HepG2 (cell line): ENCODE results near the gene ARPC1A. TPM values are rescaled to one million over a fixed set of nuclear protein-coding genes. Genes with fewer than 3 reads are reported as not detected.
"Not testable (repeated sequence)": the region's sequence is repeated elsewhere in the genome, so short reads cannot be mapped to it uniquely, and the experiment has no call there.

Experiments
- ATAC-seq: fragments of 200-7000 bp; cut with Tn5 transposase; 3 replicates; pipeline ENCODE4 v1.9.1; 2020; ENCODE audit warnings: mild to moderate bottlenecking, moderate library complexity
- BruUV-seq: library from RNA; stranded (reverse); fragments of 400-500 nt; replicated peaks from 2 replicates; lab custom pipeline; 2021; lab: Mats Ljungman, UMichigan
- CTCF ChIA-PET: fragments of 300-600 bp; formaldehyde crosslinking; extraction: SDS; loops from one replicate; lab custom pipeline; 2021; ENCODE audit warnings: low total read pairs, inconsistent platforms, low intra/inter-chr PET ratio; lab: Yijun Ruan, JAX
- POLR2A ChIA-PET: fragments of 350-600 bp; sonication (Branson Sonifier 250); formaldehyde crosslinking; loops from one replicate; lab custom pipeline; 2020; ENCODE audit warnings: antibody characterized with exemption, inconsistent platforms; lab: Yijun Ruan, JAX
- DNase-seq: peaks from one replicate; pipeline ENCODE4 v3.0.0-alpha.2; 2015; ENCODE audit warnings: low spot score
- FAIRE-seq: peaks from 3 replicates; lab custom pipeline; 2011; peaks lifted over from hg19 to GRCh38; lab: Jason Lieb, UNC
- H2AFZ ChIP-seq: one replicate; pipeline ENCODE4 v1.6.1; 2011; ENCODE audit warnings: low read length, inconsistent platforms
- H3K27ac ChIP-seq: fragments of 300-600 bp; 3 replicates; pipeline ENCODE4 v1.8.0; 2011; ENCODE audit warnings: mixed run types, mild to moderate bottlenecking, mixed read lengths, low read length, inconsistent platforms; ENCODE audit not compliant: insufficient read depth; ENCODE audit errors: extremely low read length
- H3K27me3 ChIP-seq, 2 experiments: fragments of 200-600 bp in 1 of 2; 2 replicates in 1 of 2; 3 replicates in 1 of 2; pipeline versions ENCODE4 v1.6.0 to v1.8.0; 2011; ENCODE audit warnings: low read length in 2 of 2, mild to moderate bottlenecking in 2 of 2, moderate library complexity in 2 of 2, inconsistent platforms in 1 of 2; ENCODE audit not compliant: insufficient read depth in 2 of 2, control insufficient read depth in 1 of 2
- H3K36me3 ChIP-seq, 2 experiments: fragments of 200-600 bp in 1 of 2; replicated peaks in 1 of 2; 2 replicates in 1 of 2; 3 replicates in 1 of 2; pipeline versions ENCODE4 v1.5.1 to v1.8.0; 2011; ENCODE audit warnings: low read length in 2 of 2, inconsistent platforms in 1 of 2; ENCODE audit not compliant: insufficient read depth in 2 of 2, control insufficient read depth in 1 of 2
- H3K4me1 ChIP-seq: 2 replicates; pipeline ENCODE4 v1.5.1; 2012; ENCODE audit warnings: low read length, inconsistent platforms; ENCODE audit not compliant: insufficient read depth
- H3K4me2 ChIP-seq: 2 replicates; pipeline ENCODE4 v1.6.0; 2011; ENCODE audit warnings: low read depth, low read length, inconsistent platforms
- H3K4me3 ChIP-seq, 3 experiments: fragments of 200-600 bp in 1 of 3; sonication (generic), shearing (Covaris generic) in 1 of 3; replicated peaks in 1 of 3; 2 replicates each; pipeline ENCODE4 v1.5.1; 2011 to 2016; ENCODE audit warnings: low read length in 3 of 3, inconsistent platforms in 2 of 3, low read depth in 2 of 3, mild to moderate bottlenecking in 2 of 3, control low read depth in 1 of 3, mixed read lengths in 1 of 3; ENCODE audit not compliant: insufficient read depth in 1 of 3
- H3K79me2 ChIP-seq: one replicate; pipeline ENCODE4 v1.6.1; 2011; ENCODE audit warnings: low read length, inconsistent platforms; ENCODE audit not compliant: insufficient read depth
- H3K9ac ChIP-seq: 2 replicates; pipeline ENCODE4 v1.6.0; 2011; ENCODE audit warnings: mild to moderate bottlenecking, low read depth, low read length, inconsistent platforms; ENCODE audit not compliant: insufficient read depth
- H3K9me3 ChIP-seq: 2 replicates; pipeline ENCODE4 v1.5.1; 2012; ENCODE audit warnings: mild to moderate bottlenecking, low read length
- H4K20me1 ChIP-seq: 2 replicates; pipeline ENCODE4 v1.6.0; 2011; ENCODE audit warnings: inconsistent platforms, mild to moderate bottlenecking, low read length, moderate library complexity; ENCODE audit not compliant: insufficient read depth
- ARNT ChIP-seq: fragments of 450-650 bp; IDR thresholded peaks from 2 replicates; pipeline ENCODE4 v1.6.1; 2017
- CBX1 ChIP-seq: IDR thresholded peaks from one replicate; pipeline ENCODE4 v1.6.1; 2016; ENCODE audit warnings: antibody characterized with exemption, low read depth
- HOXD1 ChIP-seq: sonication (generic); formaldehyde crosslinking; IDR thresholded peaks from 2 replicates; pipeline ENCODE4 v1.5.0; 2020; ENCODE audit warnings: missing genetic modification reagents
- KLF12 ChIP-seq: sonication (generic); formaldehyde crosslinking; IDR thresholded peaks from 2 replicates; pipeline ENCODE4 v1.4.0; 2020; ENCODE audit warnings: missing genetic modification reagents, borderline replicate concordance
- MIXL1 ChIP-seq: IDR thresholded peaks from 2 replicates; pipeline ENCODE4 v1.6.1; 2016
- MTF2 ChIP-seq: sonication (generic); formaldehyde crosslinking; IDR thresholded peaks from 2 replicates; pipeline ENCODE4 v1.5.0; 2020; ENCODE audit warnings: missing genetic modification reagents, borderline replicate concordance
- NFATC3 ChIP-seq: sonication (generic); formaldehyde crosslinking; IDR thresholded peaks from 2 replicates; pipeline ENCODE4 v1.5.1; 2020; ENCODE audit warnings: mild to moderate bottlenecking, missing genetic modification reagents
- RELA ChIP-seq: sonication (generic); formaldehyde crosslinking; IDR thresholded peaks from 2 replicates; pipeline ENCODE4 v1.4.0; 2020; ENCODE audit warnings: missing genetic modification reagents
- SIX4 ChIP-seq: sonication (generic); formaldehyde crosslinking; IDR thresholded peaks from 2 replicates; pipeline ENCODE4 v1.4.0; 2020; ENCODE audit warnings: missing genetic modification reagents
- SMAD3 ChIP-seq: sonication (generic); formaldehyde crosslinking; IDR thresholded peaks from 2 replicates; pipeline ENCODE4 v1.4.0; 2020; ENCODE audit warnings: missing genetic modification reagents
- SRF ChIP-seq: IDR thresholded peaks from 2 replicates; pipeline ENCODE4 v1.6.1; 2011; ENCODE audit warnings: mild to moderate bottlenecking, low read depth, low read length, moderate library complexity
- ZBTB38 ChIP-seq: sonication (generic); formaldehyde crosslinking; IDR thresholded peaks from 2 replicates; pipeline ENCODE4 v1.5.1; 2020; ENCODE audit warnings: mild to moderate bottlenecking, missing genetic modification reagents
- ZNF75D ChIP-seq: sonication (generic); formaldehyde crosslinking; IDR thresholded peaks from 2 replicates; pipeline ENCODE4 v1.8.1; 2023; ENCODE audit warnings: missing genetic modification reagents, mild to moderate bottlenecking, borderline replicate concordance
- ZNF883 ChIP-seq: sonication (generic); formaldehyde crosslinking; IDR thresholded peaks from 2 replicates; pipeline ENCODE4 v1.5.1; 2020; ENCODE audit warnings: mild to moderate bottlenecking, missing genetic modification reagents; ENCODE audit errors: not compliant biosample characterization
- WGBS: methylation state at CpG from one replicate; pipeline ENCODE4 v1.1.6; 2017; ENCODE audit warnings: low lambda C conversion rate; 5-methylcytosine and 5-hydroxymethylcytosine counted together
- in situ Hi-C: cut with HindIII; loops from 2 replicates; pipeline ENCODE4 v1.10.0; 2017; ENCODE audit warnings: low pct_unique_long_range_greater_than_20kb; ENCODE audit not compliant: extremely low pct_ligation_motif_present
- intact Hi-C: fragments of 100-400 bp; cut with micrococcal nuclease; formaldehyde crosslinking; loops from one replicate; pipeline ENCODE4 v1.10.0; 2022; ENCODE audit not compliant: unreplicated experiment
- polyA plus RNA-seq, 8 experiments: library from polyadenylated mRNA; depleted of rRNA in 3 of 8; stranded (reverse) in 7 of 8; unstranded in 1 of 8; fragments of >200 nt; fragmentation: Illumina TruSeq in 4 of 8; extraction: Trizol in 4 of 8; gene quantifications; 2 replicates each; pipeline versions ENCODE4 v1.2.1 to v1.2.3, GENCODE V29; 2011 to 2016; ENCODE audit warnings: low read depth in 4 of 8, missing spikeins in 1 of 8, mixed read lengths in 1 of 8; ENCODE audit not compliant: insufficient read depth in 1 of 8
- total RNA-seq, 5 experiments: library from RNA; depleted of rRNA; stranded (reverse); fragments of >200 nt; fragmentation: Illumina TruSeq; extraction: Trizol; gene quantifications; 2 replicates each; pipeline ENCODE4 v1.2.3, GENCODE V29; 2016; ENCODE audit warnings: low read depth in 1 of 5
- TF ChIP-seq, protein P1 (sequence below): sonication (generic); formaldehyde crosslinking; IDR thresholded peaks from 2 replicates; pipeline ENCODE4 v1.5.0; 2020; ENCODE audit warnings: mild to moderate bottlenecking, missing genetic modification reagents
- TF ChIP-seq, protein P2 (sequence below): sonication (generic); formaldehyde crosslinking; IDR thresholded peaks from 2 replicates; pipeline ENCODE4 v1.5.0; 2020; ENCODE audit warnings: mild to moderate bottlenecking, missing genetic modification reagents

ARPC1A gene
- total and polyA plus RNA-seq, 2 of the 13 experiments (the other 11 are each of a cell fraction or from before 2014, with no cell fraction given): 44.3 to 88.5 TPM

DNA sequence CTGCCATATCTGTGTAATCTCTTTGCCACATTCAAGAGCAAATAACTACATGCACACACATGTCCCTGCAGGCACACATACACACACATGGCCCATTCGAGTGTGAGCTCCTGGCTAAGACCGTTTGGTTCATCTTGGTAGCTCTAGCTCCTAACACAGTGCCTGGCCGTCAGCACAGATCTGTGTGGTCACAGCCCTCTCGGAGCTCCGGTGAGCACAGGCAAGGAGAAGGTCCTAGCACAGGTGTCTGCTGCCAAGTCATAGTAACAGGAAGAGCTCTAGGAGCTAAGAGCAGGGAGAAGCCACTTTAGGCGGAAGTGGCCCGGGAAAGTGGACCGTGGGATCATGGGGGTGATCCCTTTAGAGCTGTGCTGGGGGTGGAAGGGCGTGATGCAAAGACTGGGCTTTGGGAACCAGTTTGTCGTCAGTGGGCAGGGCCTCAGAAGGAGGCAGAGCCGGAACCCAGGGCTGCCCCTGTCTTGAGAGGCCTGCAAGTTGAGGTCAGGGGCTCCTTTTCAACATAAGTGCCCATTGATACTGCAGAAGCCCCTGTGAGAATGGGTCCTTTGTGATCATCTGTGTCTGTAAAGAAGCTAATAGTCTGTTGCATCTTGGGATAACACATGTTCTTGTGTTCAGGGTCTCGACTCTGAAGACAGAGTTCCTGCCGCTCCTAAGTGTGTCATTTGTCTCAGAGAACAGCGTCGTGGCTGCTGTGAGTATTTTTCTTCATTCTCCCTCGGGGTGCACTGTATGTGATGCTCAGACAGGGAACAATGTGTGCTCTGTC, 32.2 kb downstream of the ARPC1A start:
- ChIA-PET CTCF (no interaction called here), POLR2A (no interaction called here)
- Histone ChIP-seq H3K9ac (no peak overlapping the region), H3K79me2 (no peaks in the 10 kb centered on the region), H3K4me1 (0 out of 2 replicates have a peak, but pooled peaks cover 8% of the 10 kb centered on the region), H3K27ac (no peak overlapping the region), H3K27me3 (no peaks in the 10 kb centered on the region), H3K36me3 (peaks cover 18 to 54% of the 10 kb centered on the region in 2 experiments), H4K20me1 (no peaks in the 10 kb centered on the region), H3K4me2 (no peak overlapping the region), H3K9me3 (no peaks in the 10 kb centered on the region), H3K4me3 (no peak overlapping the region), H2AFZ (no peak overlapping the region)
- no peak for FAIRE-seq
- no peak for TF ChIP-seq MIXL1
- no peak for TF ChIP-seq ZNF883 (CRISPR knock-in tag)
- TF ChIP-seq KLF12 (CRISPR knock-in tag): no peak
- TF ChIP-seq ZNF75D (CRISPR knock-in tag): no peak
- no peak for TF ChIP-seq MTF2 (CRISPR knock-in tag)
- no peak for TF ChIP-seq ZBTB38
- TF ChIP-seq, protein P1, sequence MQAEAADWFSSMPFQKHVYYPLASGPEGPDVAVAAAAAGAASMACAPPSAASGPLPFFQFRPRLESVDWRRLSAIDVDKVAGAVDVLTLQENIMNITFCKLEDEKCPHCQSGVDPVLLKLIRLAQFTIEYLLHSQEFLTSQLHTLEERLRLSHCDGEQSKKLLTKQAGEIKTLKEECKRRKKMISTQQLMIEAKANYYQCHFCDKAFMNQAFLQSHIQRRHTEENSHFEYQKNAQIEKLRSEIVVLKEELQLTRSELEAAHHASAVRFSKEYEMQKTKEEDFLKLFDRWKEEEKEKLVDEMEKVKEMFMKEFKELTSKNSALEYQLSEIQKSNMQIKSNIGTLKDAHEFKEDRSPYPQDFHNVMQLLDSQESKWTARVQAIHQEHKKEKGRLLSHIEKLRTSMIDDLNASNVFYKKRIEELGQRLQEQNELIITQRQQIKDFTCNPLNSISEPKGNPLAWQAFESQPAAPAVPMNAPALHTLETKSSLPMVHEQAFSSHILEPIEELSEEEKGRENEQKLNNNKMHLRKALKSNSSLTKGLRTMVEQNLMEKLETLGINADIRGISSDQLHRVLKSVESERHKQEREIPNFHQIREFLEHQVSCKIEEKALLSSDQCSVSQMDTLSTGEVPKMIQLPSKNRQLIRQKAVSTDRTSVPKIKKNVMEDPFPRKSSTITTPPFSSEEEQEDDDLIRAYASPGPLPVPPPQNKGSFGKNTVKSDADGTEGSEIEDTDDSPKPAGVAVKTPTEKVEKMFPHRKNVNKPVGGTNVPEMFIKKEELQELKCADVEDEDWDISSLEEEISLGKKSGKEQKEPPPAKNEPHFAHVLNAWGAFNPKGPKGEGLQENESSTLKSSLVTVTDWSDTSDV (CRISPR knock-in tag): no peak
- no peak for TF ChIP-seq SIX4 (CRISPR knock-in tag)
- no peak for TF ChIP-seq SMAD3
- TF ChIP-seq NFATC3 (CRISPR knock-in tag): no peak
- no peak for TF ChIP-seq HOXD1
- TF ChIP-seq ARNT: no peak
- no peak for TF ChIP-seq CBX1
- no peak for TF ChIP-seq RELA (CRISPR knock-in tag)
- TF ChIP-seq SRF: no peak
- TF ChIP-seq, protein P2, sequence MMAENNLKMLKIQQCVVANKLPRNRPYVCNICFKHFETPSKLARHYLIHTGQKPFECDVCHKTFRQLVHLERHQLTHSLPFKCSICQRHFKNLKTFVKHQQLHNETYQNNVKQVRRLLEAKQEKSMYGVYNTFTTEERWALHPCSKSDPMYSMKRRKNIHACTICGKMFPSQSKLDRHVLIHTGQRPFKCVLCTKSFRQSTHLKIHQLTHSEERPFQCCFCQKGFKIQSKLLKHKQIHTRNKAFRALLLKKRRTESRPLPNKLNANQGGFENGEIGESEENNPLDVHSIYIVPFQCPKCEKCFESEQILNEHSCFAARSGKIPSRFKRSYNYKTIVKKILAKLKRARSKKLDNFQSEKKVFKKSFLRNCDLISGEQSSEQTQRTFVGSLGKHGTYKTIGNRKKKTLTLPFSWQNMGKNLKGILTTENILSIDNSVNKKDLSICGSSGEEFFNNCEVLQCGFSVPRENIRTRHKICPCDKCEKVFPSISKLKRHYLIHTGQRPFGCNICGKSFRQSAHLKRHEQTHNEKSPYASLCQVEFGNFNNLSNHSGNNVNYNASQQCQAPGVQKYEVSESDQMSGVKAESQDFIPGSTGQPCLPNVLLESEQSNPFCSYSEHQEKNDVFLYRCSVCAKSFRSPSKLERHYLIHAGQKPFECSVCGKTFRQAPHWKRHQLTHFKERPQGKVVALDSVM (CRISPR knock-in tag): no peak
- intact Hi-C loops (no loop called here), in situ Hi-C loops (no loop called here)
- no TSS peak for BruUV-seq
- 95% methylated on average over 16 of the region's 16 CpGs for WGBS
- no peak for ATAC-seq
- DNase-seq: no peak

DNA sequence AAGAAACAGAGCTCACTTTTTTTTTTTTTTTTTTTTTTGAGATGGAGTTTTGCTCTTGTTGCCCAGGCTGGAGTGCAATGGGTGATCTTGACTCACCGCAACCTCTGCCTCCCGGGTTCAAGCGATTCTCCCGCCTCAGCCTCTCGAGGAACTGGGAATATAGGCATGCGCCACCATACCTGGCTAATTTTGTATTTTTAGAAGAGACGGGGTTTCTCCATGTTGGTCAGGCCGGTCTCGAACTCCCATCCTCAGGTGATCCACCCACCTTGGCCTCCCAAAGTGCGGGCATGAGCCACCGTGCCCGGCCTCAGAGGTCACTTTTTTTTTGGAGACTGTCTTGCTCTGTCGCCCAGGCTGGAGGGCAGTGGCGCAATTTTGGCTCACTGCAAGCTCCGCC, 32.8 kb downstream of the ARPC1A start:
- H3K4me3 ChIP-seq, FAIRE-seq, H3K27me3 ChIP-seq, POLR2A ChIA-PET, H3K4me2 ChIP-seq, H3K9ac ChIP-seq, H4K20me1 ChIP-seq, DNase-seq, CTCF ChIA-PET, in situ Hi-C loops, BruUV-seq, H3K79me2 ChIP-seq, intact Hi-C loops, H3K27ac ChIP-seq, H3K4me1 ChIP-seq, ATAC-seq, H3K9me3 ChIP-seq, H2AFZ ChIP-seq: not testable (repeated sequence)
- WGBS: 94% methylated on average over 15 of the region's 15 CpGs
- H3K36me3 ChIP-seq: peaks cover 20 to 57% of the 10 kb centered on the region in 2 experiments
